HL-60/S4 treated with phorbol 12-myristate 13-acetate at 8.2 ng/mL for 4 days and 3 days (cell line): Measurements from ENCODE around the gene MST1.

Experiments used
- in situ Hi-C: fragments of 300-500 bp; cut with MboI; formaldehyde crosslinking; loops from 2 replicates; pipeline ENCODE4 v1.15.0; 2022; ENCODE audit warnings: low sequenced_read_pairs

Gene MST1

GRCh38 chr3:49689046-49689907, at the start of gene MST1, which contains the start of gene RNF123:
MST1 (minus strand) TSS chr3:49689474; CDS start chr3:49688691, 783 bp downstream.
RNF123 (plus strand) TSS chr3:49689557; CDS start chr3:49691166, 1,609 bp downstream.
- in situ Hi-C loops: no loop called here

- in situ Hi-C loops: no loop called here
These were observed 48.9 kb upstream of the MST1 start for GRCh38 chr3:49738067-49738713.

GRCh38 chr3:49734752-49735151, 45.5 kb upstream of the MST1 start:
- in situ Hi-C loops: no loop called here

- in situ Hi-C loops: no loop called here
These were observed 44.3 kb upstream of the MST1 start for GRCh38 chr3:49733551-49733950.

- in situ Hi-C loops: no loop called here
These were observed 43.3 kb upstream of the MST1 start for GRCh38 chr3:49732597-49732996.

GRCh38 chr3:49729966-49730609, 40.8 kb upstream of the MST1 start:
- in situ Hi-C loops: no loop called here

- in situ Hi-C loops: no loop called here
These were observed 38.7 kb upstream of the MST1 start for GRCh38 chr3:49727924-49728361.

- in situ Hi-C loops: no loop called here
These were observed 38.1 kb upstream of the MST1 start for GRCh38 chr3:49727154-49727923.

GRCh38 chr3:49725906-49726681, 36.8 kb upstream of the MST1 start:
- in situ Hi-C loops: no loop called here

- in situ Hi-C loops: no loop called here
These were observed 35.3 kb upstream of the MST1 start for GRCh38 chr3:49724586-49724985.

GRCh38 chr3:49723628-49724551, 34.6 kb upstream of the MST1 start, which contains the start of gene GMPPB:
GMPPB (minus strand) TSS chr3:49723951; CDS start chr3:49723726, 225 bp downstream.
- in situ Hi-C loops: no loop called here

GRCh38 chr3:49723296-49723627, 34.0 kb upstream of the MST1 start:
- in situ Hi-C loops: no loop called here

GRCh38 chr3:49722896-49723295, 33.6 kb upstream of the MST1 start:
- in situ Hi-C loops: no loop called here

GRCh38 chr3:49721896-49722781, 32.9 kb upstream of the MST1 start:
- in situ Hi-C loops: no loop called here

- in situ Hi-C loops: no loop called here
These were observed 32.3 kb upstream of the MST1 start for GRCh38 chr3:49721596-49721895.

- in situ Hi-C loops: no loop called here
These were observed 31.8 kb upstream of the MST1 start for GRCh38 chr3:49720855-49721595.

- in situ Hi-C loops: no loop called here
These were observed 30.1 kb upstream of the MST1 start, which contains the start of gene AMIGO3 for GRCh38 chr3:49719214-49719884. AMIGO3 (minus strand) TSS chr3:49719684; CDS start chr3:49719465, 219 bp downstream.
